ENCODE data around the gene TMEM214.

The TMEM214 gene

GRCh38 chr2:26986576-26986975 is 46.2 kb upstream of the TMEM214 start:
- H4K20me1 ChIP-seq (ENCODE audit: insufficient read depth, low read length, poor library complexity, severe bottlenecking), result no peaks in the 10 kb centered on the region
- TF ChIP-seq EZH2phosphoT487 (IDR thresholded peaks at IDR 0.05; ENCODE audit: borderline replicate concordance) (no peak), CTCF (conservative IDR thresholded peaks at IDR 0.05; ENCODE audit: low read length) (no peak)
- no peaks in the 10 kb centered on the region for H3K9me3 ChIP-seq (ENCODE audit: insufficient read depth, low read depth, low read length)
- no peaks in the 10 kb centered on the region for H3K4me1 ChIP-seq (ENCODE audit: insufficient read depth, low read length, poor library complexity, severe bottlenecking)
- H3K4me2 ChIP-seq (ENCODE audit: low read depth, low read length, poor library complexity, severe bottlenecking), result no peak overlapping the region
- no peak overlapping the region for H3K9ac ChIP-seq (ENCODE audit: low read depth, low read length, poor library complexity, severe bottlenecking)
- peaks cover 4% of the 10 kb centered on the region for H3K27me3 ChIP-seq (ENCODE audit: insufficient read depth, low read length, poor library complexity, severe bottlenecking)
- H3K36me3 ChIP-seq (ENCODE audit: insufficient read depth, low read length), result no peaks in the 10 kb centered on the region
- H3K4me3 ChIP-seq (ENCODE audit: low read length, poor library complexity, severe bottlenecking), result no peak overlapping the region
- no peaks in the 10 kb centered on the region for H3F3A ChIP-seq (ENCODE audit: low read depth)
- H3K9me2 ChIP-seq (replicated peaks; ENCODE audit: low read depth, low read length), result no peaks in the 10 kb centered on the region
- H3K79me2 ChIP-seq (ENCODE audit: insufficient read depth, low read length), result no peaks in the 10 kb centered on the region
- H2AFZ ChIP-seq (ENCODE audit: low read length), result no peak overlapping the region

GRCh38 chr2:26988058-26988860 is 44.5 kb upstream of the TMEM214 start:
- H3K36me3 ChIP-seq (ENCODE audit: insufficient read depth, low read length), result no peaks in the 10 kb centered on the region

GRCh38 chr2:26989156-26989555 is 43.6 kb upstream of the TMEM214 start:
- Histone ChIP-seq H3K9me3 (ENCODE audit: insufficient read depth, low read depth, low read length) (no peaks in the 10 kb centered on the region), H4K20me1 (ENCODE audit: insufficient read depth, low read length, poor library complexity, severe bottlenecking) (no peaks in the 10 kb centered on the region), H3K9me2 (replicated peaks; ENCODE audit: low read depth, low read length) (no peaks in the 10 kb centered on the region), H3K9ac (ENCODE audit: low read depth, low read length, poor library complexity, severe bottlenecking) (no peak overlapping the region), H2AFZ (ENCODE audit: low read length) (no peak overlapping the region), H3K36me3 (ENCODE audit: insufficient read depth, low read length) (no peaks in the 10 kb centered on the region), H3K79me2 (ENCODE audit: insufficient read depth, low read length) (no peaks in the 10 kb centered on the region), H3K4me3 (ENCODE audit: low read length, poor library complexity, severe bottlenecking) (no peak overlapping the region), H3K4me1 (ENCODE audit: insufficient read depth, low read length, poor library complexity, severe bottlenecking) (no peaks in the 10 kb centered on the region), H3K4me2 (ENCODE audit: low read depth, low read length, poor library complexity, severe bottlenecking) (no peak overlapping the region), H3K27me3 (ENCODE audit: insufficient read depth, low read length, poor library complexity, severe bottlenecking) (peaks cover 4% of the 10 kb centered on the region), H3F3A (ENCODE audit: low read depth) (no peaks in the 10 kb centered on the region)
- TF ChIP-seq EZH2phosphoT487 (IDR thresholded peaks at IDR 0.05; ENCODE audit: borderline replicate concordance) (no peak), CTCF (conservative IDR thresholded peaks at IDR 0.05; ENCODE audit: low read length) (no peak)

More at GRCh38 chr2:26988058-26988860, 44.5 kb upstream of the TMEM214 start:
- H3K79me2 ChIP-seq (ENCODE audit: insufficient read depth, low read length), result no peaks in the 10 kb centered on the region
- H3K9me2 ChIP-seq (replicated peaks; ENCODE audit: low read depth, low read length), result no peaks in the 10 kb centered on the region
- H3F3A ChIP-seq (ENCODE audit: low read depth), result no peaks in the 10 kb centered on the region
- peaks cover 4% of the 10 kb centered on the region for H3K27me3 ChIP-seq (ENCODE audit: insufficient read depth, low read length, poor library complexity, severe bottlenecking)
- H4K20me1 ChIP-seq (ENCODE audit: insufficient read depth, low read length, poor library complexity, severe bottlenecking), result no peaks in the 10 kb centered on the region
- no peak overlapping the region for H3K4me2 ChIP-seq (ENCODE audit: low read depth, low read length, poor library complexity, severe bottlenecking)
- H3K9me3 ChIP-seq (ENCODE audit: insufficient read depth, low read depth, low read length), result no peaks in the 10 kb centered on the region
- H3K4me1 ChIP-seq (ENCODE audit: insufficient read depth, low read length, poor library complexity, severe bottlenecking), result no peaks in the 10 kb centered on the region
- no peak overlapping the region for H2AFZ ChIP-seq (ENCODE audit: low read length)
- no peak overlapping the region for H3K9ac ChIP-seq (ENCODE audit: low read depth, low read length, poor library complexity, severe bottlenecking)
- no peak for TF ChIP-seq CTCF (conservative IDR thresholded peaks at IDR 0.05; ENCODE audit: low read length)
- TF ChIP-seq EZH2phosphoT487 (IDR thresholded peaks at IDR 0.05; ENCODE audit: borderline replicate concordance), result no peak
- no peak overlapping the region for H3K4me3 ChIP-seq (ENCODE audit: low read length, poor library complexity, severe bottlenecking)
